Measurements from ENCODE around the gene TRAPPC1.

Gene TRAPPC1

GRCh38 chr17:7940743-7941142, 9.0 kb upstream of the TRAPPC1 start:
- DNase-seq (ENCODE audit: low read depth in 2 of 2, low spot score in 1 of 2), result no peak

DNA sequence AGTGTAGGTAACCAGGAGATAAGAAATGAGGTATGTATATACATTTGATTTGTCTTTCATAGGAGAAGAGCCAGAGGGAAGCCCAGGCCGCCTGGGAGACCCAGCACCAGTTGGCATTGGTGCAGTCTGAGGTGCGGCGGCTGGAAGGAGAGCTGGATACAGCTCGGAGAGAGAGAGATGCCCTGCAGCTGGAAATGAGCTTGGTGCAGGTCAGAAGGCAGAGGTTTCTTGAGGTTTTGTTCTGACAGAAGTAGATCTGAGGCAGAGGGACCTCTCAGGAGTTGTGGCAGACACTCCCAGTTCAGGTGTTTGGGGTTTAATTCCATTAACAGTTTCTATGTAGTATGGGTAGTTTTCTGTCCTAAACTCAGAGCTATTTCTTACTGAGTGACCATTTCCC, 8.3 kb upstream of the TRAPPC1 start:
- no peak for DNase-seq (ENCODE audit: low read depth in 2 of 2, low spot score in 1 of 2)

DNA sequence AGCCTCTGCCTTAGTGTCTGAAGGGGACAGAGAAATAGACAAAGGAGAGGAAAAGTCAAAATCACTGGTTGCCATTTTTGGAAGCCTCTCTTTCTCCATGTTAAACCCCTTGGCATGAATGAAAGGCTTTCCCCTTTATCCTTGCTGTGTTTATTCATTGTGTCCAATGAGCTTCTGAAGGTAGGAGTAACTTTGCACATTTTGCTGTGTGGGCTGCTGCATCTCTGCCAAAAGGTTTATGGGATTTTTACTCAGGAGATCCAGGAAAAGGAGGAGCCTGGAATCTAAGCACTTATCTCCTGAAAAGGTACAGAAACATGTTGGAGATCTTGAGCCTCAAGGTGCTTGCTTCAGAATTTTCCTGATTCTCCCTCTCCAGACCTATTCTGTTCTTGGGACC, 4.1 kb upstream of the TRAPPC1 start:
- DNase-seq (ENCODE audit: low read depth in 2 of 2, low spot score in 1 of 2), result no peak

GRCh38 chr17:7932949-7933348, 1.2 kb upstream of the TRAPPC1 start:
- DNase-seq (ENCODE audit: low read depth in 2 of 2, low spot score in 1 of 2), result no peak

GRCh38 chr17:7932483-7932891, 741 bp upstream of the TRAPPC1 start:
- no peak for DNase-seq (ENCODE audit: low read depth in 2 of 2, low spot score in 1 of 2)

GRCh38 chr17:7930841-7931631, 710 bp downstream of the TRAPPC1 start:
- DNase-seq (ENCODE audit: low read depth in 2 of 2, low spot score in 1 of 2), result no peak

- no peak for DNase-seq (ENCODE audit: low read depth in 2 of 2, low spot score in 1 of 2)
Observed at GRCh38 chr17:7929158-7930023, 2.4 kb downstream of the TRAPPC1 start, which contains the start of gene KCNAB3. Gene KCNAB3, minus strand, starts transcription at chr17:7929856. Its CDS starts 421 bp downstream, at chr17:7929435.

DNA sequence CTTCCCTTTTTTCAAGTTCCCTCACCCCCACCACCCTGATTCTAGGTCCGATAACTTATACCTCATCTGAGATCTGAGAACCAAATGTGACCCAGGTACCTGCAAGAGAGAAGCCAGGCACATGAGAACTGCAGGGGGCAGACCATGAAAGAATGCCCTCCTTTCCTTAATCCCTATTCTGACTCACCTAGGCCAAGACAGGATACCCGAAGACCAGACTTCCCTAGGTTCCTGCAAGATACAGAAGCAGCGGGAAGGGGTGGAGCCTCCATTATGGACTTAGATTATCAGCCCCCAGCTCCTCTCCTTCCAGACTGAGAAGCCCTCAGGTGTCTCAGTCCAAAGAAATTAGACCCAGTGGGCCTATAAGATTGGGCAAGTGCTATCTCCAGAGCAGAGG, 4.2 kb downstream of the TRAPPC1 start:
- no peak for DNase-seq (ENCODE audit: low read depth in 2 of 2, low spot score in 1 of 2)

- peak; percentile 55 to 68 for DNase-seq (ENCODE audit: low read depth in 2 of 2, low spot score in 1 of 2)
Observed at GRCh38 chr17:7922845-7923628, 8.7 kb downstream of the TRAPPC1 start.

DNA sequence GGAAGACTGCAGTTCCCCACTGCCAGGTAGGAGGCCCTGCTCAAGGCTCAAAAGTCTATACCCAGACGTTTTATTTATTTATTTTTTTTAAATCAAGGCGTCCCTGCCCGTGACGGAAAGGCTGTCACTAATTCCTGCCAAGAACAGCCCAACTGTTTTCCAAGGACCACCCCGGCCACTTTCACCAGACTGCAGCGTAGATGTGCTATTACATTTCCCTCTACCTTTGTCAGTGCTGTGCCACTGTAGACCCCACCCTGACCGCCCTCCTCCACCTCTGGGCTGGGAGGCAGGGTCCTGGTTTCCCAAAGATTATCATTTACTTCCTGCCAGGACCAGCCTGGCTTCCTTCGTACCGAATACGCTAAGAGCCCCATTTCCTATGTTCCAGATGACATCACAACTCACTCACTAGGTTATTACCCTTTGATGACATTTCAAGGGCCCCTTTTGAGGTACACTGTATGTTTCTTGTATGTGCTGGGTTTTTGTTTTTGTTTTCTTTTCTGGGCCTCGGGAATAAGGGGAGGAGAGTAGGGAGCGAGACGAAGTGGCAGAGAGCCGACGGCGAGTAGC, 9.4 kb downstream of the TRAPPC1 start:
- no peak for DNase-seq (ENCODE audit: low read depth in 2 of 2, low spot score in 1 of 2)

- DNase-seq (ENCODE audit: low read depth in 2 of 2, low spot score in 1 of 2), result no peak
Observed at GRCh38 chr17:7916808-7917207, 14.9 kb downstream of the TRAPPC1 start.

GRCh38 chr17:7916385-7916682, 15.4 kb downstream of the TRAPPC1 start:
- DNase-seq (ENCODE audit: low read depth in 2 of 2, low spot score in 1 of 2), result no peak

GRCh38 chr17:7915611-7916384, 15.9 kb downstream of the TRAPPC1 start, which contains the start of gene RNF227:
Gene RNF227, minus strand, starts transcription at chr17:7916289. Its CDS starts 94 bp downstream, at chr17:7916195.
- peak; percentile 58 to 62 for DNase-seq (ENCODE audit: low read depth in 2 of 2, low spot score in 1 of 2)

- no peak for DNase-seq (ENCODE audit: low read depth in 2 of 2, low spot score in 1 of 2)
Observed at GRCh38 chr17:7915179-7915610, 16.6 kb downstream of the TRAPPC1 start.

GRCh38 chr17:7912927-7913524, 18.7 kb downstream of the TRAPPC1 start:
- DNase-seq (ENCODE audit: low read depth in 2 of 2, low spot score in 1 of 2), result no peak

DNA sequence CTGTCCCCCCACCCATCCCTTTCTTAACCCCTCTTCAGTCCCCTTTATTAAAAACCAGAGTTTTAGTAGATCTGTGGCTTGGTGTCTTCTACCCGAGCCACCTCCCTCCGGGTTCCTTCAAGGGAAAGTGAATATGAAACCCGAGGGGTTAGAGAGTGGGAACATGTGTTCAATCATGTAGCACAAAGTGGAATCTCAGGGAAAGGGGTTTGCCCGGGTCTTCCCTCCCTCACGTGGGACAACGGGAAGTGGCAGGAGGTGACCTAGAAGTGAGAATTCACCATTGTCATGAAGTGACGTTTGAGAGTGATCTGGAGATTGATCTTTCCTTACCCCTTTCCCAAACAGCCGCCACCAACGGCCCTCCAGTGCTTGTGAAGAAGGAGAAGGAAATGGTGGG, 20.6 kb downstream of the TRAPPC1 start:
- DNase-seq (ENCODE audit: low read depth in 2 of 2, low spot score in 1 of 2), result no peak

DNA sequence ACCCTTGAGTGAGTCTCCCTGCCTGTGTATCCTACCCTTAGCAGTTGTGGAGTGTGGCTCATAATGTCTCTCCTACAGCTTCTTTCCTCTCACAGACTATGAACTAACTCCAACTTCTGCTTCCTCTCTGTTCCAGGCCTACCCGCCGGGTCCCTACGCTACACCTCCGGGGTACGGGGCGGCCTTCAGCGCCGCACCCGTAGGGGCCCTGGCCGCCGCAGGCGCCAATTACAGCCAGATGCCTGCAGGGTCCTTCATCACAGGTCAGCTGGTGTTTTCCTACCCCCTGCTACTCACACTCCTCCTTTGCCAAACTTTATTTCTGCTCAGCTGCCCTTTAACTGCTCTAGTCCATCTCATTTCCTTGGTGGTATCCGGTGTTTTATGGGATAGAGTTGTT, 21.0 kb downstream of the TRAPPC1 start:
- DNase-seq (ENCODE audit: low read depth in 2 of 2, low spot score in 1 of 2), result no peak

GRCh38 chr17:7910281-7910680, 21.5 kb downstream of the TRAPPC1 start:
- DNase-seq (ENCODE audit: low read depth in 2 of 2, low spot score in 1 of 2), result no peak

- no peak for DNase-seq (ENCODE audit: low read depth in 2 of 2, low spot score in 1 of 2)
Observed at GRCh38 chr17:7909089-7909488, 22.7 kb downstream of the TRAPPC1 start.

Data from stimulated activated CD8-positive, alpha-beta memory T cell treated with anti-CD3 and anti-CD28 coated beads, Interleukin-4, amount 100 ng/mL, for 1 hour (primary cell).